H1 (cell line): ENCODE data around the gene RASAL1. TPM values are rescaled to one million over a fixed set of nuclear protein-coding genes. Genes with fewer than 3 reads are reported as not detected.

Experiments
- CTCF ChIA-PET: fragments of 300-600 bp; sonication (Branson Sonifier 250); formaldehyde crosslinking; loops from one replicate; lab custom pipeline; 2021; ENCODE audit not compliant: partially characterized antibody; lab: Charles Lee
- POLR2A ChIA-PET: fragments of 300-600 bp; sonication (Branson Sonifier 250); formaldehyde crosslinking; loops from one replicate; lab custom pipeline; 2021; ENCODE audit warnings: inconsistent platforms; ENCODE audit not compliant: partially characterized antibody; lab: Charles Lee
- DNase-seq, 2 experiments: peaks; one replicate each; pipeline versions ENCODE4 v3.0.0 to v3.0.0-alpha.2; 2010 to 2022; ENCODE audit warnings: low spot score in 2 of 2, low read depth in 1 of 2, mixed read lengths in 1 of 2
- FAIRE-seq: peaks from 2 replicates; lab custom pipeline; 2011; peaks lifted over from hg19 to GRCh38; lab: Jason Lieb, UNC
- H2AFZ ChIP-seq: 2 replicates; pipeline ENCODE4 v1.8.1; 2012; ENCODE audit warnings: low read length, inconsistent platforms
- H2AK5ac ChIP-seq: 2 replicates; pipeline ENCODE4 v1.6.1; 2013; ENCODE audit warnings: low read depth, low read length
- H2BK120ac ChIP-seq: replicated peaks from 2 replicates; pipeline ENCODE3; 2013; ENCODE audit warnings: low read depth, low read length, inconsistent platforms
- H2BK12ac ChIP-seq: 2 replicates; pipeline ENCODE4 v1.6.1; 2013; ENCODE audit warnings: low read depth, low read length
- H2BK15ac ChIP-seq: 2 replicates; pipeline ENCODE4 v1.6.1; 2013; ENCODE audit warnings: low read length
- H2BK20ac ChIP-seq: 2 replicates; pipeline ENCODE4 v1.6.1; 2013; ENCODE audit warnings: low read length
- H2BK5ac ChIP-seq: 2 replicates; pipeline ENCODE4 v1.6.1; 2013; ENCODE audit warnings: low read depth, low read length
- H3K14ac ChIP-seq: 2 replicates; pipeline ENCODE4 v1.6.1; 2013; ENCODE audit warnings: inconsistent platforms; ENCODE audit not compliant: insufficient read length
- H3K18ac ChIP-seq: 2 replicates; pipeline ENCODE4 v1.6.1; 2013; ENCODE audit warnings: low read length; ENCODE audit errors: extremely low read depth
- H3K23ac ChIP-seq: 2 replicates; pipeline ENCODE4 v1.6.1; 2013; ENCODE audit warnings: inconsistent platforms; ENCODE audit not compliant: insufficient read length
- H3K23me2 ChIP-seq: 2 replicates; pipeline ENCODE4 v1.6.1; 2013; ENCODE audit warnings: low read depth, low read length
- H3K27ac ChIP-seq: 2 replicates; pipeline ENCODE4 v1.6.1; 2011; ENCODE audit warnings: low read depth, low read length, inconsistent platforms
- H3K27me3 ChIP-seq, 4 experiments: replicated peaks in 1 of 4; 1 replicate in 1 of 4; 2 replicates in 3 of 4; pipeline versions ENCODE4 v1.6.1 to v1.8.1; 2011 to 2013; ENCODE audit warnings: low read length in 3 of 4, mild to moderate bottlenecking in 3 of 4, inconsistent platforms in 2 of 4, mixed read lengths in 2 of 4, moderate library complexity in 1 of 4; ENCODE audit not compliant: control insufficient read depth in 3 of 4, insufficient read depth in 3 of 4; ENCODE audit errors: extremely low read depth in 1 of 4
- H3K36me3 ChIP-seq, 4 experiments: 2 replicates each; pipeline versions ENCODE4 v1.6.1 to v1.8.1; 2011 to 2013; ENCODE audit warnings: mild to moderate bottlenecking in 4 of 4, low read length in 3 of 4, moderate library complexity in 2 of 4, control low read depth in 1 of 4, inconsistent platforms in 1 of 4; ENCODE audit not compliant: insufficient read depth in 4 of 4, control insufficient read depth in 2 of 4
- H3K4ac ChIP-seq: replicated peaks from 2 replicates; pipeline ENCODE3; 2013; ENCODE audit warnings: low read length, low read depth, mixed read lengths, inconsistent platforms; ENCODE audit not compliant: insufficient read length
- H3K4me1 ChIP-seq, 4 experiments: replicated peaks in 1 of 4; 1 replicate in 1 of 4; 2 replicates in 3 of 4; pipeline versions ENCODE4 v1.6.1 to v1.8.1; 2011 to 2013; ENCODE audit warnings: low read length in 3 of 4, inconsistent platforms in 2 of 4, mixed read lengths in 1 of 4; ENCODE audit not compliant: insufficient read depth in 4 of 4, control insufficient read depth in 3 of 4
- H3K4me2 ChIP-seq, 2 experiments: 2 replicates each; pipeline versions ENCODE4 v1.6.1 to v1.8.1; 2011 to 2013; ENCODE audit warnings: low read depth in 2 of 2, low read length in 2 of 2, control low read depth in 1 of 2, inconsistent platforms in 1 of 2, mild to moderate bottlenecking in 1 of 2; ENCODE audit not compliant: insufficient read depth in 1 of 2
- H3K4me3 ChIP-seq, 4 experiments: fragments of 200-600, 300-600 bp in 1 of 4; sonication (generic), shearing (Covaris generic), sonication (Bioruptor Twin) in 1 of 4; 2 replicates each; pipeline versions ENCODE4 v1.5.1 to v1.8.1; 2011 to 2016; ENCODE audit warnings: low read length in 4 of 4, low read depth in 3 of 4, control low read depth in 2 of 4, inconsistent platforms in 2 of 4, mild to moderate bottlenecking in 2 of 4, mixed read lengths in 1 of 4, moderate library complexity in 1 of 4; ENCODE audit not compliant: insufficient read depth in 2 of 4; ENCODE audit errors: extremely low read depth in 1 of 4
- H3K56ac ChIP-seq: replicated peaks from 2 replicates; pipeline ENCODE3; 2013; ENCODE audit warnings: low read depth, mild to moderate bottlenecking, mixed read lengths, low read length, inconsistent platforms; ENCODE audit not compliant: insufficient read length
- H3K79me1 ChIP-seq: 2 replicates; pipeline ENCODE4 v1.6.1; 2013; ENCODE audit warnings: low read depth, low read length, control low read depth
- H3K79me2 ChIP-seq, 2 experiments: 2 replicates each; pipeline versions ENCODE4 v1.6.1 to v1.8.1; 2012 to 2013; ENCODE audit warnings: low read length in 2 of 2, mild to moderate bottlenecking in 2 of 2, inconsistent platforms in 1 of 2; ENCODE audit not compliant: insufficient read depth in 2 of 2, control insufficient read depth in 1 of 2
- H3K9ac ChIP-seq, 4 experiments: replicated peaks in 1 of 4; 1 replicate in 1 of 4; 2 replicates in 3 of 4; pipeline versions ENCODE4 v1.6.1 to v1.8.1; 2011 to 2013; ENCODE audit warnings: low read depth in 3 of 4, low read length in 3 of 4, control low read depth in 2 of 4, mild to moderate bottlenecking in 2 of 4, moderate library complexity in 2 of 4, inconsistent platforms in 1 of 4; ENCODE audit errors: extremely low read depth in 1 of 4
- H3K9me3 ChIP-seq, 2 experiments: 2 replicates each; pipeline versions ENCODE4 v1.6.1 to v1.8.1; 2012 to 2013; ENCODE audit warnings: mild to moderate bottlenecking in 2 of 2, moderate library complexity in 2 of 2, control low read depth in 1 of 2, inconsistent platforms in 1 of 2, low read depth in 1 of 2, low read length in 1 of 2, mixed read lengths in 1 of 2; ENCODE audit not compliant: insufficient read depth in 2 of 2
- H4K20me1 ChIP-seq, 2 experiments: replicated peaks in 1 of 2; 2 replicates each; pipeline versions ENCODE3 to v1.8.1; 2011 to 2013; ENCODE audit warnings: inconsistent platforms in 2 of 2, low read length in 2 of 2, mild to moderate bottlenecking in 1 of 2; ENCODE audit not compliant: insufficient read depth in 2 of 2, control insufficient read depth in 1 of 2
- H4K5ac ChIP-seq: 2 replicates; pipeline ENCODE4 v1.6.1; 2013; ENCODE audit warnings: low read length, low read depth, mixed read lengths, inconsistent platforms; ENCODE audit not compliant: insufficient read length
- H4K8ac ChIP-seq: 2 replicates; pipeline ENCODE4 v1.8.0; 2013; ENCODE audit warnings: mild to moderate bottlenecking, moderate library complexity, low read length, inconsistent platforms; ENCODE audit not compliant: insufficient read depth; ENCODE audit errors: extremely low read depth
- H4K91ac ChIP-seq: replicated peaks from 2 replicates; pipeline ENCODE3; 2013; ENCODE audit warnings: low read length, mixed read lengths, inconsistent platforms; ENCODE audit not compliant: insufficient read length
- BACH1 ChIP-seq: IDR thresholded peaks from 2 replicates; pipeline ENCODE4 v1.6.1; 2012; ENCODE audit warnings: low read length, improper control_type of control experiment
- CHD1 ChIP-seq: IDR thresholded peaks from 2 replicates; pipeline ENCODE4 v1.6.1; 2012; ENCODE audit warnings: low read depth, low read length, improper control_type of control experiment
- CHD2 ChIP-seq: IDR thresholded peaks from 2 replicates; pipeline ENCODE4 v1.6.1; 2012; ENCODE audit warnings: low read length, improper control_type of control experiment
- CREB1 ChIP-seq: IDR thresholded peaks from 2 replicates; pipeline ENCODE4 v1.6.1; 2012; ENCODE audit warnings: inconsistent platforms
- FOSL1 ChIP-seq: IDR thresholded peaks from 2 replicates; pipeline ENCODE4 v1.6.1; 2011; ENCODE audit warnings: mild to moderate bottlenecking, low read depth, low read length, moderate library complexity; ENCODE audit not compliant: insufficient read depth
- GTF2F1 ChIP-seq: IDR thresholded peaks from 2 replicates; pipeline ENCODE4 v1.6.1; 2012; ENCODE audit warnings: low read depth, low read length, improper control_type of control experiment, borderline replicate concordance
- HDAC6 ChIP-seq: IDR thresholded peaks from one replicate; pipeline ENCODE4 v1.7.1; 2012; ENCODE audit warnings: low read depth, mild to moderate bottlenecking, inconsistent platforms, low read length, moderate library complexity
- KDM4A ChIP-seq: IDR thresholded peaks from one replicate; pipeline ENCODE4 v1.7.1; 2012; ENCODE audit warnings: low read depth, mild to moderate bottlenecking, moderate library complexity, low read length, inconsistent platforms; ENCODE audit not compliant: severe bottlenecking
- MAFK ChIP-seq: IDR thresholded peaks from 2 replicates; pipeline ENCODE4 v1.6.1; 2012; ENCODE audit warnings: low read depth, mild to moderate bottlenecking, improper control_type of control experiment, low read length
- SIRT6 ChIP-seq: IDR thresholded peaks from one replicate; pipeline ENCODE4 v1.7.1; 2012; ENCODE audit warnings: low read length, inconsistent platforms
- SP1 ChIP-seq: IDR thresholded peaks from 2 replicates; pipeline ENCODE4 v1.6.1; 2011; ENCODE audit warnings: low read depth, low read length
- polyA plus RNA-seq, 7 experiments: library from polyadenylated mRNA; depleted of rRNA in 3 of 7; stranded (reverse) in 5 of 7; unstranded in 2 of 7; fragments of >200 nt in 5 of 7; fragments of 200-250 nt in 2 of 7; gene quantifications; 1 replicate in 5 of 7; 2 replicates in 1 of 7; 4 replicates in 1 of 7; pipeline versions ENCODE4 v1.2.1 to v1.2.3, GENCODE V29; 2011 to 2013; ENCODE audit warnings: missing spikeins in 2 of 7, mixed read lengths in 2 of 7
- total RNA-seq: library from RNA; stranded (reverse); fragmentation: NEBNext Ultra II Directional; extraction: Animal tissue kit (Norgen Biotek cat#: 25700); gene quantifications from 2 replicates; pipeline ENCODE4 v1.2.1, GENCODE V29; 2021

Gene RASAL1
- total and polyA plus RNA-seq, 2 of the 8 experiments (the other 6 are each of a cell fraction or from before 2014, with no cell fraction given), result 3.7 to 5.0 TPM

- Histone ChIP-seq H2BK5ac (no peak overlapping the region), H2BK12ac (no peak overlapping the region; the same call in 1 of the 2 replicates), H3K27me3 (no peaks in the 10 kb centered on the region), H3K27ac (no peak overlapping the region), H4K20me1 (no peaks in the 10 kb centered on the region), H4K8ac (no peak overlapping the region; the same call in 1 of the 2 replicates), H2BK20ac (0 out of 2 replicates have a peak overlapping the region, but pooled peaks have one; percentile 86), H3K14ac (no peak overlapping the region), H3K79me2 (no peaks in the 10 kb centered on the region), H3K4me1 (peaks cover 0 to 11% (median 3%) of the 10 kb centered on the region in 4 experiments; a peak in 4 of 7 replicates), H3K9ac (no peak overlapping the region), H3K36me3 (no peaks in the 10 kb centered on the region), H3K56ac (no peak overlapping the region), H4K91ac (no peak overlapping the region), H3K9me3 (no peaks in the 10 kb centered on the region), H3K79me1 (no peaks in the 10 kb centered on the region), H3K23ac (no peak overlapping the region), H2BK120ac (no peak overlapping the region), H2BK15ac (0 out of 2 replicates have a peak overlapping the region, but pooled peaks have one; percentile 77), H4K5ac (no peak overlapping the region), H2AFZ (no peak overlapping the region), H3K18ac (no peak overlapping the region), H3K23me2 (peaks cover 2% of the 10 kb centered on the region; the same call in 1 of the 2 replicates), H3K4ac (no peak overlapping the region), H2AK5ac (no peak overlapping the region), H3K4me2 (no peak overlapping the region), H3K4me3 (no peak overlapping the region)
- no peak for DNase-seq
- no peak for FAIRE-seq
- ChIA-PET POLR2A (interaction anchor here (1.2 to 1.5 kb wide), 2 partner anchors 9 to 59 kb away, joined by 3 read pairs; no protein-coding TSS in a partner anchor), CTCF (interaction anchor here (0.6 to 6.9 kb wide), 23 partner anchors 10 to 1428 kb away, joined by 3 to 67 read pairs (median 8); partner anchors contain the start of genes DTX1 and RASAL1)
- no peak for TF ChIP-seq CREB1
- TF ChIP-seq SIRT6, result no peak
- no peak for TF ChIP-seq KDM4A
- no peak for TF ChIP-seq CHD2
- TF ChIP-seq FOSL1, result no peak
- no peak for TF ChIP-seq SP1
- no peak for TF ChIP-seq CHD1
- TF ChIP-seq HDAC6, result no peak
- no peak for TF ChIP-seq GTF2F1
- no peak for TF ChIP-seq BACH1
- TF ChIP-seq MAFK, result no peak
Measured at GRCh38 chr12:113099364-113099763, 36.2 kb downstream of the RASAL1 start.
